GM12878 (cell line): ENCODE results near the gene PPP1R2C. TPM values are rescaled to one million over a fixed set of nuclear protein-coding genes. Genes with fewer than 3 reads are reported as not detected.

Source experiments
- PAX5 ChIP-seq: IDR thresholded peaks from 2 replicates; pipeline ENCODE4 v1.6.1; 2011; ENCODE audit warnings: low read depth, low read length, borderline replicate concordance
- POU2F2 ChIP-seq: IDR thresholded peaks from 3 replicates; pipeline ENCODE4 v1.6.1; 2011; ENCODE audit warnings: low read depth, mild to moderate bottlenecking, low read length, borderline replicate concordance
- RAD21 ChIP-seq: IDR thresholded peaks from 2 replicates; pipeline ENCODE4 v1.6.1; 2011; ENCODE audit warnings: mild to moderate bottlenecking, low read depth, low read length, moderate library complexity; ENCODE audit not compliant: insufficient read depth
- REST ChIP-seq: IDR thresholded peaks from 2 replicates; pipeline ENCODE4 v1.6.1; 2012; ENCODE audit warnings: mild to moderate bottlenecking, low read depth, low read length
- SMARCA5 ChIP-seq: fragments of 450-650 bp; IDR thresholded peaks from 2 replicates; pipeline ENCODE4 v1.6.1; 2017; ENCODE audit warnings: mild to moderate bottlenecking
- YY1 ChIP-seq: IDR thresholded peaks from 2 replicates; pipeline ENCODE4 v1.6.1; 2011; ENCODE audit warnings: low read depth, mild to moderate bottlenecking, low read length
- ZBTB40 ChIP-seq: fragments of 450-650 bp; IDR thresholded peaks from 2 replicates; pipeline ENCODE4 v1.6.1; 2016; ENCODE audit warnings: mild to moderate bottlenecking, moderate library complexity, borderline replicate concordance
- polyA plus RNA-seq, 11 experiments: library from polyadenylated mRNA; depleted of rRNA in 4 of 11; unstranded in 6 of 11; stranded (reverse) in 5 of 11; fragments of >200 nt; fragmentation: Nextera tagmentation in 4 of 11; fragmentation: Illumina TruSeq in 1 of 11; extraction: Ambion mirVana in 4 of 11; extraction: Trizol in 1 of 11; gene quantifications; 1 replicate in 1 of 11; 2 replicates in 10 of 11; pipeline versions ENCODE4 v1.2.1 to v1.2.3, GENCODE V29; 2011 to 2016; ENCODE audit warnings: inconsistent platforms in 2 of 11, missing spikeins in 2 of 11, low read depth in 1 of 11
- total RNA-seq, 4 experiments: library from RNA; depleted of rRNA in 3 of 4; stranded (reverse); fragments of >200 nt in 3 of 4; fragmentation: Illumina TruSeq in 1 of 4; extraction: Trizol in 1 of 4; gene quantifications; 2 replicates each; pipeline versions ENCODE4 v1.2.1 to v1.2.3, GENCODE V29; 2013 to 2021

Gene PPP1R2C
- total and polyA plus RNA-seq, 10 of the 15 experiments (the other 5 are each of a cell fraction or from before 2014, with no cell fraction given) = not detected

GRCh38 chrX:42740456-42740855 is 37.5 kb downstream of the PPP1R2C start (continued):
- no peak for TF ChIP-seq REST
- no peak for TF ChIP-seq ZBTB40
- TF ChIP-seq POU2F2 = no peak
- TF ChIP-seq RAD21 = no peak
- TF ChIP-seq SMARCA5 = no peak
- no peak for TF ChIP-seq PAX5
- TF ChIP-seq YY1 = no peak
